Spleen (tissue), 11 donors: Measurements from ENCODE around the gene CDHR2. TPM values are rescaled to one million over a fixed set of nuclear protein-coding genes. Genes with fewer than 3 reads are reported as not detected.

Experiments
- DNase-seq: peaks from one replicate; pipeline ENCODE4 v3.0.0-alpha.2; 2020
- H3K27ac ChIP-seq, 8 donors: fragments of 200-600 bp; sonication (generic) in 7 of 8; 1 replicate in 4 of 8; 2 replicates in 4 of 8; pipeline versions ENCODE4 v1.5.0 to v1.8.0; 2016 to 2021; ENCODE audit warnings: inconsistent platforms in 4 of 8, mild to moderate bottlenecking in 4 of 8, moderate library complexity in 1 of 8
- H3K27me3 ChIP-seq, 7 donors: fragments of 200-600 bp; sonication (generic) in 6 of 7; replicated peaks in 1 of 7; 1 replicate in 4 of 7; 2 replicates in 3 of 7; pipeline versions ENCODE4 v1.5.0 to v1.8.0; 2016 to 2021; ENCODE audit warnings: inconsistent platforms in 3 of 7, mild to moderate bottlenecking in 1 of 7
- H3K36me3 ChIP-seq, 6 donors: fragments of 200-600 bp; sonication (generic) in 5 of 6; 1 replicate in 4 of 6; 2 replicates in 2 of 6; pipeline versions ENCODE4 v1.5.0 to v1.8.0; 2016 to 2021; ENCODE audit warnings: inconsistent platforms in 2 of 6
- H3K4me1 ChIP-seq, 6 donors: fragments of 200-600 bp; sonication (generic) in 5 of 6; 1 replicate in 3 of 6; 2 replicates in 3 of 6; pipeline versions ENCODE4 v1.5.0 to v1.8.0; 2016 to 2021; ENCODE audit warnings: inconsistent platforms in 3 of 6
- H3K4me3 ChIP-seq, 8 donors: fragments of 200-600 bp; sonication (generic) in 7 of 8; 1 replicate in 4 of 8; 2 replicates in 4 of 8; pipeline versions ENCODE4 v1.5.0 to v1.8.0; 2016 to 2021; ENCODE audit warnings: inconsistent platforms in 4 of 8, mild to moderate bottlenecking in 4 of 8, moderate library complexity in 2 of 8
- H3K9me3 ChIP-seq, 8 donors: fragments of 200-600 bp; sonication (generic) in 7 of 8; 1 replicate in 4 of 8; 2 replicates in 4 of 8; pipeline versions ENCODE4 v1.5.0 to v1.8.0; 2016 to 2021; ENCODE audit warnings: inconsistent platforms in 4 of 8
- POLR2A ChIP-seq, 3 donors: fragments of 450-650 bp; IDR thresholded peaks; one replicate each; pipeline ENCODE4 v1.5.1; 2017; ENCODE audit warnings: antibody characterized with exemption in 3 of 3, mild to moderate bottlenecking in 1 of 3
- POLR2AphosphoS5 ChIP-seq, 3 donors: sonication (generic); formaldehyde crosslinking; IDR thresholded peaks; one replicate each; pipeline ENCODE4 v1.5.1; 2017; ENCODE audit warnings: antibody characterized with exemption in 3 of 3
- WGBS, 5 donors: extraction: QIAGEN DNeasy Blood & Tissue Kit in 3 of 5; methylation state at CpG; one replicate each; pipeline versions ENCODE4 v1.1.5 to v1.1.7; 2013 to 2018; 5-methylcytosine and 5-hydroxymethylcytosine counted together
- intact Hi-C: fragments of 100-400 bp; cut with DNase I; formaldehyde crosslinking; loops from one replicate; pipeline ENCODE4 v1.15.0; 2023; ENCODE audit warnings: low total_unique reads
- polyA plus RNA-seq, 3 donors: library from polyadenylated mRNA; stranded (reverse); fragments of 200-250 nt; gene quantifications; one replicate each; pipeline ENCODE4 v1.2.1, GENCODE V29; 2013
- total RNA-seq, 7 donors: library from RNA; depleted of rRNA in 3 of 7; stranded (reverse); fragments of >200 nt in 3 of 7; fragmentation: NEBNext Ultra II Directional in 4 of 7; extraction: Animal tissue kit (Norgen Biotek cat#: 25700) in 4 of 7; gene quantifications; one replicate each; pipeline versions ENCODE4 v1.1.0 to v1.2.1, GENCODE V29; 2016 to 2021
- TF ChIP-seq, protein P1 (sequence below), 11 experiments: fragments of 200-600 bp in 7 of 11; fragments of 450-650 bp in 4 of 11; sonication (generic) in 4 of 11; IDR thresholded peaks in 8 of 11; conservative IDR thresholded peaks in 3 of 11; 1 replicate in 7 of 11; 2 replicates in 4 of 11; pipeline versions ENCODE4 v1.4.0 to v1.8.0; 2016 to 2021; ENCODE audit warnings: antibody characterized with exemption in 11 of 11, inconsistent platforms in 4 of 11, mild to moderate bottlenecking in 1 of 11
- donor health status: healthy with polysubstance abuse.
- donor health status: DM: no; HTN: no; CAD: no; lungs with moderate emphysema.
- donor health status: DM: no; HTN: no; CAD: no.
- donor health status: Bipolar disorder and iron deficiency.
- donor health status: healthy.
- donor health status: DM: no; HTN: no; CAD: no.
- donor health status: DM: yes; HTN: yes; CAD: no.

Gene CDHR2
- total and polyA plus RNA-seq, 10 donors: 0.02 to 1.4 (median 0.33) TPM; not detected in 2

DNA sequence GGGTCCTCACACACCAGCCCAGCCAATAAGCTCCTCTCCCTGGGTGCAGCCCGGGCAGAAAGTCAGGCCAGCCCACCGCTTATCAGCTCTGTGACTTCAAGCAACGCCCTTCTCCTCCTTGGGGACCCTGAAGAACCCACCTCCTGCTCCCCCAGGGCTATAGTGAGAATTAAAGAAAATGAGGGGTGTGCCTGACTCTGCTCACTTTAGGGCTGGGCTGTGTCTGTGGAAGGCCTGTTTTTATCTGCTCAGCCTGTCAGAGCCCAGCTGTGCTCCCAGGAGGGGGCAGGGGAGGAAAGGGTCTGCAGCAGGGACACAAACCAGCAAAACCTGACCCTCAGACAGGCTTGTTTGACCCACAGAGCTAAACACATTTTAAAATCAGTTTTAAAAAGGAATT, 56.9 kb downstream of the CDHR2 start:
- H3K27ac ChIP-seq: no peak overlapping the region
- TF ChIP-seq POLR2AphosphoS5 (IDR thresholded peaks at IDR 0.05) (no peak), POLR2A (IDR thresholded peaks at IDR 0.05) (no peak)
- TF ChIP-seq, protein P1, sequence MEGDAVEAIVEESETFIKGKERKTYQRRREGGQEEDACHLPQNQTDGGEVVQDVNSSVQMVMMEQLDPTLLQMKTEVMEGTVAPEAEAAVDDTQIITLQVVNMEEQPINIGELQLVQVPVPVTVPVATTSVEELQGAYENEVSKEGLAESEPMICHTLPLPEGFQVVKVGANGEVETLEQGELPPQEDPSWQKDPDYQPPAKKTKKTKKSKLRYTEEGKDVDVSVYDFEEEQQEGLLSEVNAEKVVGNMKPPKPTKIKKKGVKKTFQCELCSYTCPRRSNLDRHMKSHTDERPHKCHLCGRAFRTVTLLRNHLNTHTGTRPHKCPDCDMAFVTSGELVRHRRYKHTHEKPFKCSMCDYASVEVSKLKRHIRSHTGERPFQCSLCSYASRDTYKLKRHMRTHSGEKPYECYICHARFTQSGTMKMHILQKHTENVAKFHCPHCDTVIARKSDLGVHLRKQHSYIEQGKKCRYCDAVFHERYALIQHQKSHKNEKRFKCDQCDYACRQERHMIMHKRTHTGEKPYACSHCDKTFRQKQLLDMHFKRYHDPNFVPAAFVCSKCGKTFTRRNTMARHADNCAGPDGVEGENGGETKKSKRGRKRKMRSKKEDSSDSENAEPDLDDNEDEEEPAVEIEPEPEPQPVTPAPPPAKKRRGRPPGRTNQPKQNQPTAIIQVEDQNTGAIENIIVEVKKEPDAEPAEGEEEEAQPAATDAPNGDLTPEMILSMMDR (IDR thresholded peaks at IDR 0.05 in 8 of 11, conservative IDR thresholded peaks at IDR 0.05 in 3 of 11): no peak
- H3K9me3 ChIP-seq: no peaks in the 10 kb centered on the region
- peaks cover 0 to 27% (median 7%) of the 10 kb centered on the region in 7 donors for H3K27me3 ChIP-seq
- no peak for DNase-seq
- no peaks in the 10 kb centered on the region for H3K36me3 ChIP-seq
- intact Hi-C loops: no loop called here
- WGBS, 5 donors: 61 to 75% (median 71%) methylated on average over 3 of the region's 3 CpGs
- peaks cover 0 to 18% (median 15%) of the 10 kb centered on the region in 6 donors for H3K4me1 ChIP-seq
- H3K4me3 ChIP-seq: no peak overlapping the region

DNA sequence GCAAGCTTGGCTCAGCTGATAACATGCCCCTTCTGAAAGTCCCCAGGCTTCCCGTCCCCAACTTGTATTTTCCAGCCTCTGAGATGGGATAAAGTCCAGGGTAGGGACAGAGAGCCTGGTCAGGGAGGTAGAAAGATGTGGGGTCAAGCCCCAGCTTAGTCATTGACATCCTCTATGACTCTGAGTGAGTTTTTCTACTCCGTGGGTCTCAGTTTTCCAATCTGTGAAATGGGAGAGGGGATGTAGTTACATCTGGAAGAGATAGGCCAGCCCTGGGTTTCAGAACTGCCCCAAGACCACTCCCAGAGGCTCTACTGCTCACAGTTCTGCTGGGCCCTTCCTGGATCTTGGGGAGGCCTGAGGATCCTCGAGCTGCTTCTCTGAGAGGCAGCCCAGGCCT, 57.7 kb downstream of the CDHR2 start:
- intact Hi-C loops: no loop called here
- H3K27me3 ChIP-seq: peaks cover 0 to 34% (median 7%) of the 10 kb centered on the region in 7 donors
- H3K4me3 ChIP-seq: no peak overlapping the region
- H3K36me3 ChIP-seq: no peaks in the 10 kb centered on the region
- H3K9me3 ChIP-seq: no peaks in the 10 kb centered on the region
- WGBS, 5 donors: 81 to 95% (median 91%) methylated on average over 3 of the region's 3 CpGs
- TF ChIP-seq, protein P1 (IDR thresholded peaks at IDR 0.05 in 8 of 11, conservative IDR thresholded peaks at IDR 0.05 in 3 of 11): no peak
- TF ChIP-seq POLR2A (IDR thresholded peaks at IDR 0.05) (no peak), POLR2AphosphoS5 (IDR thresholded peaks at IDR 0.05) (no peak)
- no peak overlapping the region for H3K27ac ChIP-seq
- peaks cover 0 to 23% (median 15%) of the 10 kb centered on the region in 6 donors for H3K4me1 ChIP-seq
- no peak for DNase-seq

GRCh38 chr5:176608142-176608705, 59.1 kb downstream of the CDHR2 start:
- TF ChIP-seq, protein P1 (IDR thresholded peaks at IDR 0.05 in 8 of 11, conservative IDR thresholded peaks at IDR 0.05 in 3 of 11): no peak
- TF ChIP-seq POLR2A (IDR thresholded peaks at IDR 0.05): no peak
- TF ChIP-seq POLR2AphosphoS5 (IDR thresholded peaks at IDR 0.05): no peak
- WGBS, 5 donors: 83 to 96% (median 93%) methylated on average over 4 of the region's 4 CpGs
- intact Hi-C loops: no loop called here
- Histone ChIP-seq H3K36me3 (no peaks in the 10 kb centered on the region), H3K9me3 (no peaks in the 10 kb centered on the region), H3K4me1 (peaks cover 0 to 23% (median 15%) of the 10 kb centered on the region in 6 donors), H3K27ac (no peak overlapping the region), H3K4me3 (no peak overlapping the region), H3K27me3 (peaks cover 0 to 48% (median 7%) of the 10 kb centered on the region in 7 donors)
- DNase-seq: no peak

DNA sequence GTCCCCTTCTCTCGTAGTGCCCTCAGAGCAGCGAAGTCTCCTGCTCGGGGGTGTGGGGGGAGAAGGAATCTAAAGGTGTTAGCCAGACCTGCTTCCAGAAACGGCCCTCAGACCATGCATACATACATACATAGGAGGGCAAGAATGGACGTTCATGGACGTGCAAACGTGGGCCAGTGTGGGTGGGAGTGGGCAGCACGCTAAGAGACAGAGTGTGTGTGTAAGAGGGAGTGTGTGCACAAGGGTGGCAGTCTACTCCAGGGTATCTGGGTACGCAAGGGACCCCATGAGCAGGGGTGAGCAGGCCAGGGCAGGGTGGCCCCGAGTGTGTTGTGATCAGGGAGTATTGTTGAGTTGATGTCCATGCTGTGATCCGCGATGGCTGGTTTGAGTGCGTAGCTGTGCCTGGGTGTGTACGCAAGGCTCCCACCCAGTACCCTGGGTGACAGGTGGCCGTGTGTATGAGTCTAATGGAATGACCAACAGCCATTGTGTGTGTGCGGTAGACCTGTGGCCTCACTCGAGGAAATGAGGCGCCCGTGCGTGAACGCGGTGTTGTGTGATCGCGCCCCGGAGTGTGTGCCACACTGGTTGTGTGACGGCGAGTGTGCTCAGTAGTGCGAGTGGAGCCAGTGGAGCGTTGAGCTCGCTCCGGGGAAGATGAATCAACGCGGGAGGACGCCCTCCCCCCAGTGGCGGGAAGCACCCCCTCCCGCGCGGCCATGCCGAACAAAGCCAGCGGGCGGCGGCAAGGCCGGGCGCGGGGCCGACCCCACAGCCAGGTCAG, 60.0 kb downstream of the CDHR2 start:
- TF ChIP-seq POLR2A (IDR thresholded peaks at IDR 0.05): no peak
- TF ChIP-seq, protein P1 (IDR thresholded peaks at IDR 0.05 in 8 of 11, conservative IDR thresholded peaks at IDR 0.05 in 3 of 11): no peak
- TF ChIP-seq POLR2AphosphoS5 (IDR thresholded peaks at IDR 0.05): no peak

More for the DNA sequence above, 60.0 kb downstream of the CDHR2 start:
- no peaks in the 10 kb centered on the region for H3K9me3 ChIP-seq
- peaks cover 0 to 55% (median 7%) of the 10 kb centered on the region in 7 donors for H3K27me3 ChIP-seq
- WGBS, 5 donors: 27 to 79% (median 32%) methylated on average over 12 to 46 of the region's 46 CpGs
- intact Hi-C loops: no loop called here
- peak overlapping the region; percentile 58 to 89 (median 76) for H3K4me3 ChIP-seq
- no peaks in the 10 kb centered on the region for H3K36me3 ChIP-seq
- peak overlapping the region in 1 of 8 donors; percentile 55 for H3K27ac ChIP-seq
- DNase-seq: no peak
- peaks cover 0 to 23% (median 15%) of the 10 kb centered on the region in 6 donors for H3K4me1 ChIP-seq
